K562 (cell line): Measurements from ENCODE around the gene BNIP5. TPM values are rescaled to one million over a fixed set of nuclear protein-coding genes. Genes with fewer than 3 reads are reported as not detected.

Source experiments
- ATAC-seq: fragments of 200-7000 bp; cut with Tn5 transposase; 3 replicates; pipeline ENCODE4 v1.9.1; 2020; ENCODE audit warnings: moderate library complexity
- BruUV-seq: library from RNA; stranded (reverse); fragments of 400-500 nt; replicated peaks from 2 replicates; lab custom pipeline; 2021; lab: Mats Ljungman, UMichigan
- CTCF ChIA-PET: fragments of 300-600 bp; formaldehyde crosslinking; extraction: SDS; loops from one replicate; lab custom pipeline; 2021; ENCODE audit warnings: low intra/inter-chr PET ratio; lab: Yijun Ruan, JAX
- POLR2A ChIA-PET: fragments of 300-600, 350-650 bp; sonication (Branson Sonifier 250); formaldehyde crosslinking; extraction: SDS; loops from one replicate; lab custom pipeline; 2021; ENCODE audit warnings: antibody characterized with exemption, inconsistent platforms; lab: Yijun Ruan, JAX
- DNase-seq, 4 experiments: peaks; one replicate each; pipeline versions ENCODE4 v3.0.0 to v3.0.0-alpha.2; 2011 to 2018; ENCODE audit warnings: low spot score in 3 of 4, mixed read lengths in 3 of 4; ENCODE audit errors: extremely low read depth in 1 of 4
- FAIRE-seq: peaks from 2 replicates; lab custom pipeline; 2011; peaks lifted over from hg19 to GRCh38; lab: Jason Lieb, UNC
- H2AFZ ChIP-seq: 2 replicates; pipeline ENCODE4 v1.6.0; 2011; ENCODE audit warnings: low read depth, low read length, control low read depth, inconsistent platforms
- H3K27ac ChIP-seq: fragments of 200-600 bp; 3 replicates; pipeline ENCODE4 v1.8.0; 2011; ENCODE audit warnings: low read depth, mild to moderate bottlenecking, control low read depth, inconsistent platforms, low read length, moderate library complexity, mixed read lengths; ENCODE audit errors: extremely low read depth
- H3K27me3 ChIP-seq, 2 experiments: fragments of 300-600 bp in 1 of 2; 2 replicates in 1 of 2; 3 replicates in 1 of 2; pipeline versions ENCODE4 v1.6.0 to v1.8.0; 2011; ENCODE audit warnings: inconsistent platforms in 2 of 2, low read length in 2 of 2, mild to moderate bottlenecking in 1 of 2, mixed read lengths in 1 of 2, moderate library complexity in 1 of 2; ENCODE audit not compliant: control insufficient read depth in 2 of 2, insufficient read depth in 2 of 2
- H3K36me3 ChIP-seq: fragments of 300-600 bp; 3 replicates; pipeline ENCODE4 v1.8.0; 2011; ENCODE audit warnings: mild to moderate bottlenecking, low read length, inconsistent platforms; ENCODE audit not compliant: control insufficient read depth, insufficient read depth
- H3K4me1 ChIP-seq, 2 experiments: fragments of 200-600 bp in 1 of 2; replicated peaks in 1 of 2; 2 replicates in 1 of 2; 3 replicates in 1 of 2; pipeline versions ENCODE4 v1.5.1 to v1.8.0; 2011; ENCODE audit warnings: inconsistent platforms in 2 of 2, low read length in 2 of 2, mild to moderate bottlenecking in 1 of 2, mixed read lengths in 1 of 2, moderate library complexity in 1 of 2; ENCODE audit not compliant: control insufficient read depth in 2 of 2, insufficient read depth in 2 of 2
- H3K4me2 ChIP-seq: 2 replicates; pipeline ENCODE4 v1.6.1; 2011; ENCODE audit warnings: low read length, control low read depth, inconsistent platforms, mixed read lengths; ENCODE audit not compliant: insufficient read depth
- H3K4me3 ChIP-seq: fragments of 200-600 bp; sonication (generic), shearing (Covaris generic); 2 replicates; pipeline ENCODE4 v1.5.1; 2016; ENCODE audit warnings: control low read depth, inconsistent platforms
- H3K79me2 ChIP-seq: fragments of 200-600 bp; 3 replicates; pipeline ENCODE4 v1.8.0; 2011; ENCODE audit warnings: low read length, inconsistent platforms; ENCODE audit not compliant: control insufficient read depth, insufficient read depth
- H3K9ac ChIP-seq, 2 experiments: 2 replicates each; pipeline versions ENCODE4 v1.6.0 to v1.6.1; 2011; ENCODE audit warnings: low read depth in 2 of 2, low read length in 2 of 2, control low read depth in 1 of 2, inconsistent platforms in 1 of 2, mild to moderate bottlenecking in 1 of 2, mixed read lengths in 1 of 2; ENCODE audit not compliant: insufficient read depth in 1 of 2
- H3K9me1 ChIP-seq: one replicate; pipeline ENCODE4 v1.6.0; 2011; ENCODE audit warnings: inconsistent platforms, mild to moderate bottlenecking, low read length, moderate library complexity; ENCODE audit not compliant: control insufficient read depth, insufficient read depth
- H3K9me3 ChIP-seq: replicated peaks from 2 replicates; pipeline ENCODE4 v1.5.1; 2011; ENCODE audit warnings: low read depth, low read length, inconsistent platforms; ENCODE audit not compliant: control insufficient read depth, insufficient read depth
- H4K20me1 ChIP-seq: replicated peaks from 2 replicates; pipeline ENCODE4 v1.6.1; 2011; ENCODE audit warnings: low read length, inconsistent platforms, mixed read lengths; ENCODE audit not compliant: control insufficient read depth, insufficient read depth
- BCL6 ChIP-seq: fragments of 250-450 bp; sonication (Bioruptor Pico); IDR thresholded peaks from 2 replicates; pipeline ENCODE4 v1.4.0; 2020
- CEBPB ChIP-seq: fragments of 450-650 bp; IDR thresholded peaks from 2 replicates; pipeline ENCODE4 v1.6.1; 2016; ENCODE audit warnings: missing genetic modification characterization, missing compliant biosample characterization
- CEBPG ChIP-seq, 3 experiments: fragments of 200-800 bp in 1 of 3; sonication (Bioruptor generic) in 1 of 3; sonication (generic) in 1 of 3; formaldehyde crosslinking in 1 of 3; IDR thresholded peaks in 2 of 3; conservative IDR thresholded peaks in 1 of 3; 2 replicates each; pipeline versions ENCODE4 v1.6.1 to v1.8.0; 2016 to 2022; ENCODE audit warnings: missing compliant biosample characterization in 2 of 3, missing genetic modification characterization in 2 of 3, mild to moderate bottlenecking in 1 of 3, missing genetic modification reagents in 1 of 3
- CTBP1 ChIP-seq: fragments of 450-650 bp; IDR thresholded peaks from 2 replicates; pipeline ENCODE4 v1.6.1; 2016; ENCODE audit warnings: borderline replicate concordance
- ELK3 ChIP-seq: fragments of 450-650 bp; formaldehyde crosslinking; IDR thresholded peaks from 2 replicates; pipeline ENCODE4 v1.4.0; 2020; ENCODE audit warnings: mild to moderate bottlenecking
- NFYB ChIP-seq: IDR thresholded peaks from 2 replicates; pipeline ENCODE4 v1.6.1; 2011; ENCODE audit warnings: mild to moderate bottlenecking, moderate library complexity; ENCODE audit not compliant: insufficient read length; ENCODE audit errors: extremely low read depth
- RFX1 ChIP-seq: fragments of 450-650 bp; IDR thresholded peaks from 2 replicates; pipeline ENCODE4 v1.6.1; 2016; ENCODE audit warnings: mild to moderate bottlenecking, moderate library complexity
- ZBTB9 ChIP-seq: fragments of 450-650 bp; formaldehyde crosslinking; IDR thresholded peaks from 2 replicates; pipeline ENCODE4 v1.4.0; 2020; ENCODE audit warnings: mild to moderate bottlenecking, moderate library complexity
- WGBS: fragments of 100-300 bp; shearing (Covaris generic); methylation state at CpG from one replicate; pipeline ENCODE4 v1.1.6; 2016; ENCODE audit warnings: low coverage, mixed read lengths; ENCODE audit not compliant: insufficient coverage; ENCODE audit errors: missing lambda C conversion rate; 5-methylcytosine and 5-hydroxymethylcytosine counted together
- in situ Hi-C: fragments of 300-500 bp; cut with MboI; formaldehyde crosslinking; loops from 4 replicates; pipeline ENCODE4 v1.15.0; 2018; ENCODE audit warnings: inconsistent platforms, mixed read lengths
- intact Hi-C: fragments of 100-400 bp; cut with micrococcal nuclease; formaldehyde crosslinking; loops from 2 replicates; pipeline ENCODE4 v1.14.2; 2022
- polyA plus RNA-seq, 8 experiments: library from polyadenylated mRNA; depleted of rRNA in 4 of 8; stranded (reverse) in 5 of 8; unstranded in 3 of 8; fragments of >200 nt; fragmentation: Nextera tagmentation in 2 of 8; fragmentation: Illumina TruSeq in 1 of 8; extraction: Ambion mirVana in 2 of 8; extraction: Trizol in 1 of 8; gene quantifications; 2 replicates each; pipeline versions ENCODE4 v1.2.1 to v1.2.3, GENCODE V29; 2011 to 2014; ENCODE audit warnings: inconsistent platforms in 1 of 8, missing spikeins in 1 of 8
- total RNA-seq, 7 experiments: library from RNA; depleted of rRNA in 6 of 7; stranded (reverse); fragments of >200 nt in 6 of 7; fragmentation: Illumina TruSeq in 2 of 7; extraction: Trizol in 2 of 7; gene quantifications; 2 replicates each; pipeline versions ENCODE4 v1.2.1 to v1.2.3, GENCODE V29; 2011 to 2021; ENCODE audit warnings: low replicate concordance in 1 of 7

The BNIP5 gene
- total and polyA plus RNA-seq, 9 of the 15 experiments (the other 6 are each of a cell fraction or from before 2014, with no cell fraction given), result not detected

GRCh38 chr6:36285187-36285671 is 51.5 kb downstream of the BNIP5 start:
- Histone ChIP-seq H3K9me3 (no peaks in the 10 kb centered on the region), H3K4me3 (no peak overlapping the region), H3K79me2 (no peaks in the 10 kb centered on the region), H3K27ac (no peak overlapping the region), H3K4me2 (no peak overlapping the region), H3K4me1 (peaks cover 4% of the 10 kb centered on the region in 2 experiments; a peak in 4 of 5 replicates), H3K9me1 (no peaks in the 10 kb centered on the region), H3K36me3 (no peaks in the 10 kb centered on the region), H3K9ac (peak overlapping the region in 1 of 2 experiments; percentile 43; a peak in 1 of 4 replicates), H4K20me1 (no peaks in the 10 kb centered on the region; the same call in 1 of the 2 replicates), H2AFZ (no peak overlapping the region), H3K27me3 (peaks cover 12 to 30% of the 10 kb centered on the region in 2 experiments)
- TF ChIP-seq NFYB (peak; percentile 30), ZBTB9 (CRISPR knock-in tag) (no peak), CEBPB (tag) (peak; percentile 60), CEBPG (CRISPR knock-in tag; IDR thresholded peaks at IDR 0.05) (no peak), CEBPG (tag; conservative IDR thresholded peaks at IDR 0.05 in 1 of 2, IDR thresholded peaks at IDR 0.05 in 1 of 2) (peak in 1 of 2 experiments; percentile 32; a peak in 1 of 4 replicates), RFX1 (peak; percentile 69), ELK3 (no peak), BCL6 (CRISPR knock-in tag) (no peak), CTBP1 (peak; percentile 25; the same call in 1 of the 2 replicates)
- CTCF ChIA-PET, result no interaction called here
- DNase-seq, result peak in 3 of 4 experiments; percentile 49 to 57 (median 52)
- POLR2A ChIA-PET, result interaction anchor here (0.8 kb wide), 1 partner anchor 310 kb away, joined by 3 read pairs; no protein-coding TSS in a partner anchor
- FAIRE-seq, result no peak
- WGBS, result 26% methylated on average over 26 of the region's 26 CpGs
- no TSS peak for BruUV-seq
- intact Hi-C loops, result no loop called here
- ATAC-seq, result peak; percentile 53
- in situ Hi-C loops, result no loop called here
